Endothelial cell (in vitro differentiated cells): ENCODE measurements around the gene S1PR2. TPM values are rescaled to one million over a fixed set of nuclear protein-coding genes. Genes with fewer than 3 reads are reported as not detected.

Source experiments
- DNase-seq: peaks from one replicate; pipeline ENCODE4 v3.0.0; 2021; ENCODE audit warnings: low spot score
- H3K27ac Mint-ChIP-seq: one replicate; pipeline ENCODE4 v1.8.0; 2021; ENCODE audit warnings: mixed read lengths, inconsistent platforms; ENCODE audit not compliant: unreplicated experiment
- H3K27me3 Mint-ChIP-seq: one replicate; pipeline ENCODE4 v1.8.0; 2021; ENCODE audit warnings: mild to moderate bottlenecking, moderate library complexity, mixed read lengths, inconsistent platforms; ENCODE audit not compliant: unreplicated experiment
- H3K36me3 Mint-ChIP-seq: one replicate; pipeline ENCODE4 v1.8.0; 2021; ENCODE audit warnings: mild to moderate bottlenecking, low read depth, mixed read lengths, inconsistent platforms; ENCODE audit not compliant: unreplicated experiment
- H3K4me1 Mint-ChIP-seq: one replicate; pipeline ENCODE4 v1.8.0; 2021; ENCODE audit warnings: mild to moderate bottlenecking, mixed read lengths, inconsistent platforms; ENCODE audit not compliant: unreplicated experiment
- H3K4me3 Mint-ChIP-seq: one replicate; pipeline ENCODE4 v1.8.0; 2021; ENCODE audit warnings: mild to moderate bottlenecking, mixed read lengths, inconsistent platforms; ENCODE audit not compliant: unreplicated experiment
- H3K9me3 Mint-ChIP-seq: one replicate; pipeline ENCODE4 v1.8.0; 2021; ENCODE audit warnings: mixed read lengths, inconsistent platforms; ENCODE audit not compliant: unreplicated experiment
- total RNA-seq: library from RNA; stranded (reverse); fragmentation: NEBNext Ultra II Directional; extraction: Animal tissue kit (Norgen Biotek cat#: 25700); gene quantifications from one replicate; pipeline ENCODE4 v1.2.1, GENCODE V29; 2021; ENCODE audit not compliant: unreplicated experiment
- TF ChIP-seq, protein P1 (sequence below): fragments of 200-600 bp; sonication (generic); IDR thresholded peaks from one replicate; pipeline ENCODE4 v1.5.0; 2021; ENCODE audit warnings: antibody characterized with exemption; ENCODE audit not compliant: unreplicated experiment

The S1PR2 gene
- total RNA-seq, 1 donor from 2014 or later: 9.3 TPM

DNA sequence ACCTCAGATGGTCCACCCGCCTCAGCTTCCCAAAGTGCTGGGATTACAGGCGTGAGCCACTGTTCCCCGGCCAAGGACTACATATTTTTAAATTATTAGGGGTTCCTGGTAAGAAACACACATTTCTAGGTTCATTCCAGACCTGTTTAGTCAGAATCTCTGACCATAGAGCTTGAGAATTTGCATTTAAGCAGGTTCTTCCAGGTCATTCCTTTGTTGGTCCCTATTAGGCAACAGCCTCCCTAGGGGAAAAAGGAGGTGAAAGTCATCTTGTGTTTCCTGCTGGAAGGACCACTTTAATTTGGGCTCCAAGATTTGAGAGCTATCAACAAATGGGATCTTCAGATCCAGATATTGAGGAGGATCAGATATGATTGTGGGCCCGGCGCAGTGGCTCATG is 16.3 kb downstream of the S1PR2 start:
- Mint-ChIP-seq H3K9me3 (no peaks in the 10 kb centered on the region), H3K4me1 (no peaks in the 10 kb centered on the region), H3K4me3 (no peak overlapping the region), H3K27ac (no peak overlapping the region), H3K27me3 (no peaks in the 10 kb centered on the region), H3K36me3 (no peaks in the 10 kb centered on the region)
- DNase-seq: no peak
- TF ChIP-seq, protein P1, sequence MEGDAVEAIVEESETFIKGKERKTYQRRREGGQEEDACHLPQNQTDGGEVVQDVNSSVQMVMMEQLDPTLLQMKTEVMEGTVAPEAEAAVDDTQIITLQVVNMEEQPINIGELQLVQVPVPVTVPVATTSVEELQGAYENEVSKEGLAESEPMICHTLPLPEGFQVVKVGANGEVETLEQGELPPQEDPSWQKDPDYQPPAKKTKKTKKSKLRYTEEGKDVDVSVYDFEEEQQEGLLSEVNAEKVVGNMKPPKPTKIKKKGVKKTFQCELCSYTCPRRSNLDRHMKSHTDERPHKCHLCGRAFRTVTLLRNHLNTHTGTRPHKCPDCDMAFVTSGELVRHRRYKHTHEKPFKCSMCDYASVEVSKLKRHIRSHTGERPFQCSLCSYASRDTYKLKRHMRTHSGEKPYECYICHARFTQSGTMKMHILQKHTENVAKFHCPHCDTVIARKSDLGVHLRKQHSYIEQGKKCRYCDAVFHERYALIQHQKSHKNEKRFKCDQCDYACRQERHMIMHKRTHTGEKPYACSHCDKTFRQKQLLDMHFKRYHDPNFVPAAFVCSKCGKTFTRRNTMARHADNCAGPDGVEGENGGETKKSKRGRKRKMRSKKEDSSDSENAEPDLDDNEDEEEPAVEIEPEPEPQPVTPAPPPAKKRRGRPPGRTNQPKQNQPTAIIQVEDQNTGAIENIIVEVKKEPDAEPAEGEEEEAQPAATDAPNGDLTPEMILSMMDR: no peak

DNA sequence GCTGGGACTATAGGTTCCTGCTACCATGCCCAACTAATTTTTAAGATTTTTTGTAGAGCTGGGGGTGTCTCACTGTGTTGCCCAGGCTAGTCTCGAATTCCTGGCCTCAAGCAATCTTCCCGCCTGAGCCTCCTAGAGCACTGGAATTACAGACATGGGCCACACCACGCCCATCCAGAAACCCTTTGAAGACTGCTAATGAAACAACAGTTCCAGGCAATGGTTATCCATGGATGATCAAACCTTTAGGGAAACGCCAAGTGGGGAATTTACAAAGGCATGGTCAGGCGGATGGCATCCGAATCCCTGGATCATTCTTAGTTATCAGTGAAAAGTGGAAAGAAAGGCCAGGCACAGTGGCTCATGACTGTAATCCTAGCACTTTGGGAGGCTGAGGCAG is 19.4 kb downstream of the S1PR2 start:
- Mint-ChIP-seq H3K4me3 (no peak overlapping the region), H3K4me1 (no peaks in the 10 kb centered on the region), H3K27ac (no peak overlapping the region), H3K9me3 (no peaks in the 10 kb centered on the region), H3K36me3 (no peaks in the 10 kb centered on the region), H3K27me3 (peaks cover 2% of the 10 kb centered on the region)
- DNase-seq: no peak
- TF ChIP-seq, protein P1: no peak

DNA sequence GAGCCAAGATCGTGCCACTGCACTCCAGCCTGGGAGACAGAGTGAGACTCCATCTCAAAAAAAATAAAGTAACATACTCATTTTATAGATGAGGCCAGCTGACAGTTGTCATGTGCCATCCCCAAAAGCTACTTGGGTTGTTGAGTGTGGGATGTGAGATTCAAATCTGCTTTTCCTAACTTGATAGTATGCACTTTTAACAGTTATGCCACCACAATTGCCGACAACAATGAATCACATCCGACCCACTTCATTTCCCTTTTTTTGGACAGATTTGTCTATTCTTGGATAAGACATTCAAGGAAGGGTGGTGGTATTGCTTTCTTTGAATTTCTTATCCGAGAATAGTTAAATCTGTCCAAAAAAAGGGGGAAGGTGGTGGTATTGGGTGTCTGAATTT is 20.1 kb downstream of the S1PR2 start:
- Mint-ChIP-seq H3K9me3 (no peaks in the 10 kb centered on the region), H3K36me3 (no peaks in the 10 kb centered on the region), H3K4me1 (no peaks in the 10 kb centered on the region), H3K27me3 (peaks cover 5% of the 10 kb centered on the region), H3K4me3 (no peak overlapping the region), H3K27ac (no peak overlapping the region)
- TF ChIP-seq, protein P1: no peak
- no peak for DNase-seq

DNA sequence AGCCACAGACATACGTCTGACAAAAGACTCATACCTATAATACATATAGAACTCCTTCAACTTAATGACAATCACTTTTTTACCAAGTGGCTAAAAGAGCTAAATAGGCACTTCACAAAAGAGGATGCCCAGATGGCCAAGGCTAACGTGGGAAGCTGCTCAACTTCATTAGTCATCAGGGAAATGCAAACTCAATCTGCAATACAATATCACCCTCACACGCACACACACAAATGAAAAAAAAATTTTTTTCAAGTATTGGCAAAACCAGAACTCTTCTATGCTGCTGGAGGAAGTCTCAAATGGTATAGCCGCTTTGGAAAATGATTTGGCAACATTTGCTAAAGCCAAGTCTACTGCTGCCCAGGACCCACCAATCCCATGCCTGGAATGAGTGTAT is 21.8 kb downstream of the S1PR2 start:
- Mint-ChIP-seq H3K4me1 (no peaks in the 10 kb centered on the region), H3K27ac (no peak overlapping the region), H3K27me3 (peaks cover 5% of the 10 kb centered on the region), H3K36me3 (no peaks in the 10 kb centered on the region), H3K9me3 (no peaks in the 10 kb centered on the region), H3K4me3 (no peak overlapping the region)
- no peak for DNase-seq
- TF ChIP-seq, protein P1: no peak

DNA sequence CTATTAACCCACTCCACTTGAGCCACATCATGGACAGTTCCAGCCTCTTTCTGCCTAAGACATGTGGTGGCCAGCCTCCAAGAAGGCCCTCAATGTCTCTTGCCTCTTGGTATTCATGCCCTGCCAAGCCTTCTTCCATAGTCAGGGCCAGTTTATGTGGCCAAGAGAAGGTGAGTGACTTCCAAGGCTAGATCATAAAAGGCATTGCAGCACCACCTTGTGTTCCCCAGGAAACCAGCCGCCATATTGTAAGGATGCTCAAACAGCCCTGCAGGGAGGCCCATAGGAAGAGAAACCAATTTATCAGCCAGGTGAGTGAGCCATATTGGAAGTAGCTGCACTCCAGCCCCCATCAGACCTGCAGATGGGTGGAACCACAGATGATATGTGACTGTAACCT is 24.1 kb downstream of the S1PR2 start:
- no peaks in the 10 kb centered on the region for H3K9me3 Mint-ChIP-seq
- no peaks in the 10 kb centered on the region for H3K36me3 Mint-ChIP-seq
- no peak overlapping the region for H3K27ac Mint-ChIP-seq
- DNase-seq: no peak
- TF ChIP-seq, protein P1: no peak
- no peak overlapping the region for H3K4me3 Mint-ChIP-seq
- peaks cover 5% of the 10 kb centered on the region for H3K27me3 Mint-ChIP-seq
- H3K4me1 Mint-ChIP-seq: no peaks in the 10 kb centered on the region
